ENCODE results near the gene NTRK2.
A peak's percentile ranks its signal among the peaks of the same experiment; 100 is the strongest.

Gene NTRK2

GRCh38 chr9:84669288-84670137 lies at the start of gene NTRK2:
NTRK2 (plus strand) TSS chr9:84669729; CDS start chr9:84670749, 1,020 bp downstream.
- DNase-seq (ENCODE audit: low read depth in 2 of 2): no peak

DNA sequence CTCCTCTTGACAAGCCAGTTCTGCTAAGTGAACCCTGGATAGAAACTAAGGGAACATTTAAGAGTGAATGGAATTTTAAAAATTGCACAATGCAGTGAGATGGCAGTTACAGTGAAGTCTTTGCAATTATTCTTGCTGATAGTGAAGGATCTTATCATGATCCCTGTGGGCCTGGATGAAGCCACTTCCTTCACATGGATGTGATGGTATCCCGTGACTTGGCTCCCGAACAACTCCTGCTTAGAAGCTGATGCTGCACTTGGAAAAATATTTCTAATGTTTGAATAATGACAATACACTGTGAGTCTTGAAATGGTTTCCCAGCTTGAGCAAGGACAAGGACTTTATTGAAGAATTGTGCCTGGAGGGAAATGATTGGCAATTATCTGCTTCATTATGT lies 49.2 kb upstream of the NTRK2 start:
- DNase-seq (ENCODE audit: low read depth in 2 of 2): no peak

DNA sequence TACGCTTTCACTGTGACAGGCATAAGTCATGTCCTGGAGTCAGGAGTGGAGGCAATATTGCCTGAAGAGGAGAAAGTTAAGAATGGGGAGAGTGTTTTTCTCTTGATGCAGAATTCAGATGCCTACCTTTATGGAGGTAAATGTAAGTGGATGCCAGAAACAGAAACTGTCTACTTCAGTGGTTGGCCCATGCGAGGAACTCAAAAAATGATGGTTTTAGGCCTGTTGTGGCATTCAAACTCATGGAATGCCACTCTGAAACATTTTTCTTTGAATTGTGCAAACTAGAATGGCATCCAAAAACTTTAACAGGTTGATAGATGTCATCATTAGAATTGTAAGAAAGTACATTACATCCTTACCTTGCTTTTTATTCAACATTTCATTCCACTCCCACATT lies 47.7 kb upstream of the NTRK2 start:
- DNase-seq (ENCODE audit: low read depth in 2 of 2): no peak

DNA sequence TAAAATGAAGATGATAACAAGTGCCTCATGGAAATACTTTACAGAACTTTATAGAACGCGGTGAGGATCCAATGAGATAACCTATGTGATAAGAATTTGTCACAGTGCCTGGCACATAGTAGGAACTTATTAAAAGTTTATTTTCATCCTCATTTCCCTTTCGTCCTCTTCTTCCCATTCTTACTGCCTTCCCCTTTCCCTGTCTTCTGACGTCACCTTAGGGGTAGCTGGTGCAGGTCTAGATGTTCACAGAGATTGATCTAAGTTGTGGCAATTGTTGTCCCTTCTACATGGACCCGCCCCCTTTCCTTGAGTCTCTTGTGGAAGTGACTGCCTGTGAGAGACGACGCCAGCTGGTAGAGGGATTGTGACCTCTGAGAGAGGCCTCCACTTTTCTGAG lies 46.5 kb upstream of the NTRK2 start:
- no peak for DNase-seq (ENCODE audit: low read depth in 2 of 2)

- DNase-seq (ENCODE audit: low read depth in 2 of 2): no peak
Measured at GRCh38 chr9:84636436-84636835, 33.1 kb upstream of the NTRK2 start.

- DNase-seq (ENCODE audit: low read depth in 2 of 2): no peak
Measured at GRCh38 chr9:84642553-84643141, 26.9 kb upstream of the NTRK2 start.

DNA sequence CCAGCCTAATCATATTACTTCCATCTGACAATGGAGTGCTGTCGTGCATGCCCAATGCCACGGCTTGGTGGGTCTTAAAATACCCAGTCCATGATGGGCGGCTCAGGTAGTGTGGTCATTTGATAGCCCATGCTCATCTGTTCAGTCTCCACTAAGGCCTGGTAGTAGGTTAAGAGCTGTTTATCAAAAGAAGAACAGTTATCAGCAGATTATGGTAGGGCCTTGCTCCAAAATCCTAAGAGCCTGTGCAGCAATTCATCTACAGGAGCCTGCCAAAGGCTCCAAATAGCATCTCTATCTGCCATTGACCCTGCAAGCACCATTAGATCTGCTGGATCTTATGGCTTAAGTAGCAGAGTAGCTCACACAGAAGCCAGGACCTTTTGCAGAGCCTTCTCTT lies 21.8 kb upstream of the NTRK2 start:
- no peak for DNase-seq (ENCODE audit: low read depth in 2 of 2)

- DNase-seq (ENCODE audit: low read depth in 2 of 2): no peak
Measured at GRCh38 chr9:84652496-84653120, 16.9 kb upstream of the NTRK2 start.

GRCh38 chr9:84655447-84655846 lies 14.1 kb upstream of the NTRK2 start:
- DNase-seq (ENCODE audit: low read depth in 2 of 2): no peak

DNA sequence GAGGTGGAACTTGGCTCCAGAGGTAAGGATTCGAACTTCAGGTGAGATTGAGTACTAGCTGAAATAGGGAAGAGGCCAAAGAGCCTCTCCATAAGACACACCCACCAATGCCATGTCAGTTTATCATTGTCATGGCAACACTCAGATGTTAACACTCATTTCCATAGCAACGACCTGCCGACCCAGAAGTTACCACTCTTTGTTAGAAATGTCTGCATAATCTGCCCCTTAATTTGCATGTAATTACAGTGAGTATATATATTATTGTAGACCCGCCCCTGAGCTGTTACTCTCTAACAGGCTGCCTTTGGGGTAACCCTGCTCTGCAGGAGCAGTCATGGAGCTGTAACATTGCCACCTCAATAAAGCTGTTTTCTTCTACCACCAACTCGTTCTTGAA lies 10.2 kb upstream of the NTRK2 start:
- no peak for DNase-seq (ENCODE audit: low read depth in 2 of 2)

- no peak for DNase-seq (ENCODE audit: low read depth in 2 of 2)
Measured at GRCh38 chr9:84659773-84660172, 9.8 kb upstream of the NTRK2 start.

DNA sequence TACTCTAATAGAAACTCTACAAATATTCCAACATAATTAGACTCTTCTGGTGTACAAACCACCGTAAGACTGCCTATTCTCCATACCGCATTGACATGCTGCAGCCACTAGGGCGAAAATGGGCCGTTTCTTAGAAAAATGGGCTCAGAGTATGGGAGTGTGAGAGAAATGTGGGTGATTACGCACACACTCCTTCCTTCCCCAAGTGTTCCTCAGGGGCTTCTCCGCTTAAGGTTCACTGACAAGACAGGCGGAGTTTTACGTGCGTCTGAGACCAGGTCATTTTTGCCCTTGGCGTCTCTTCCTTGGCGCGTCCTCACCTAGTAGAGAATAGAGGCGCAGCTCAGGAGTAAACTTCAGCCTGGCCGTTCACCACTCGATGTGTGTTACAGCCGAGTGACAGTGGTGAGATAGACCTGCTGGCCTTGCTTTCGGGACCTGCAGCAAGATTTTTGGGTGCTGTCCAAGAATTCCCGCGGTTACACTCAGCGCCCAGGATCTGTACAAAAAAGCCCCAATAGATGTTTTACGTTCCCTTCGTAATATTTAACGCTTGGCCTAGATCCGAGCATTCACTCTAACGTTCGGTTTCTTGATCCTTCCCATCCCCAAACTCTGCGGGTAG lies 1.8 kb upstream of the NTRK2 start:
- no peak for DNase-seq (ENCODE audit: low read depth in 2 of 2)

DNA sequence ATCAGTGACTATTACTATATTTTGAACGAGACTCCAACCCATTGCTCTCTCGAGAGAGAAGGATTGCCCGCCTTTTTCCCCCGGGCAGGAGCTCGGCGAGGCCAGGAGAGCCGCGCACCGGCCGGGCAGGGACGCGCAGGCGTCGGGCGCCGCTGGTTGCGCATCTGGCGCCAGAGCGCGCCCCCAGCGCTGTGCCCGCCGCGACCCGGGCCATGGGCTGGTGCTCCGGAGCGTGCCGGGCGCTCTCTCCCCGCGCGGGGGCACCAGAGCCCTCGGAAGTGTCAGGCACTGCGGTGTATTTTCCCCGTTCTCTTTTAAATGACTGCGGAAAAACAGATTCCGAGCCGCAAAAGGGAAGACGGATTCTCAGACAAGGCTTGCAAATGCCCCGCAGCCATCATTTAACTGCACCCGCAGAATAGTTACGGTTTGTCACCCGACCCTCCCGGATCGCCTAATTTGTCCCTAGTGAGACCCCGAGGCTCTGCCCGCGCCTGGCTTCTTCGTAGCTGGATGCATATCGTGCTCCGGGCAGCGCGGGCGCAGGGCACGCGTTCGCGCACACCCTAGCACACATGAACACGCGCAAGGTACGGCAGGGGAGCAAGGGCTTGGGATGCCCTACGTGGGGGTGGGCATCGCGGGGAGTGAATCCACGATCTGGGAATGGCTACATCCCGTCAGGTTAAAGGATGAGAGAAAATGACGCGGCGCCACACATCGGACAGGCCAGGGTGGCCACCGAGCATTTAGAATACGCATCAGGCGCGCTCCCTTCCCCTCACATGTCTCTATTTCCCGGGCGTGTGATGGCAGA lies 1.1 kb upstream of the NTRK2 start:
- peak in 1 of 2 experiments; percentile 49 for DNase-seq (ENCODE audit: low read depth in 2 of 2)

DNA sequence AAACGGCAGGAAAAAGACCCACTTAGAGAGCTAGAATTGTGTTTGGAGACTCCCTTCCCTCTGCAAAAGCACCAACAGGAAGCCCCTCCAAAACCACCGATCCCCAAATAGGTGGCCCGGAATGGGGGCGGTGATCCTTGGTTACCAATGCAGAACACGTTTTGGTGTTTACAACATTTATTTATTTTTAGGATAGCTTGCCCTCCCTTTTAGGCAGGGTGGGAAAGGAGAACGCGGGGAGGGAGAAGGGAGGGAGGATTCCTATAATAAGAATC lies 579 bp upstream of the NTRK2 start:
- DNase-seq (ENCODE audit: low read depth in 2 of 2): no peak

GRCh38 chr9:84670138-84671041 lies 861 bp downstream of the NTRK2 start:
- no peak for DNase-seq (ENCODE audit: low read depth in 2 of 2)

GRCh38 chr9:84671586-84672521 lies 2.3 kb downstream of the NTRK2 start:
- DNase-seq (ENCODE audit: low read depth in 2 of 2): no peak

- no peak for DNase-seq (ENCODE audit: low read depth in 2 of 2)
Measured at GRCh38 chr9:84673806-84674205, 4.3 kb downstream of the NTRK2 start.

DNA sequence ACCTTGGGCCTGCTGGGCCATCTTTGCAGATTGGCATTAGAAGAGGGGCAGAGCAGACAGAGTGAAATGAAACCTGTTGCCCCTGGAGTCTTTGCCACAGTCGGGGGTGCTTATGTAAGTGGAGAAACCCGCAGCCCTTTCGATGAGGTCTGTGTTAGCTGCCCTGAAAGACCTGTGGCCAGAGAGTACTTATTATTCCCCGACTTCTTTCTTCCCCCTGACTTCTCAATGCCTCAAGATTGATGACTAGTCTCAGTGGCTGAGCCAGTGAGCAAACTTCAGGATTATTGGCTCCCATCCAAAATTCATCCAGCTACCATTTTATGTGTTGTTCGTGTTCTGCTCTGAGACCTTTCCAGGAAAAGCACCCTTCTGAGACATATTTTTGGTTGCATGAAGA lies 7.6 kb downstream of the NTRK2 start:
- DNase-seq (ENCODE audit: low read depth in 2 of 2): no peak

- no peak for DNase-seq (ENCODE audit: low read depth in 2 of 2)
Measured at GRCh38 chr9:84679571-84679970, 10.0 kb downstream of the NTRK2 start.

Data from stimulated activated CD4-positive, alpha-beta T cell treated with anti-CD3 and anti-CD28 coated beads, Interleukin-12 subunit alpha, Interleukin-12 subunit beta, amount 100 ng/mL, for 24 hours (primary cell).